GM13976 (cell line): ENCODE results near the gene ZNF641.

Source experiments
- DNase-seq: peaks from one replicate; pipeline ENCODE4 v3.0.0; 2012; ENCODE audit warnings: low spot score
- CTCF ChIP-seq: IDR thresholded peaks from 2 replicates; pipeline ENCODE4 v1.5.1; 2012; ENCODE audit warnings: borderline replicate concordance, mild to moderate bottlenecking; ENCODE audit not compliant: insufficient read depth; ENCODE audit errors: extremely low read depth, missing control alignments, control extremely low read depth
- in situ Hi-C: fragments of 300-500 bp; cut with MboI; formaldehyde crosslinking; loops from one replicate; pipeline ENCODE4 v1.12.0; 2022; ENCODE audit warnings: low sequenced_read_pairs, mixed read lengths, inconsistent platforms; ENCODE audit not compliant: unreplicated experiment

ZNF641 gene

GRCh38 chr12:48311313-48311712 lies 39.4 kb downstream of the ZNF641 start:
- no peak for DNase-seq
- in situ Hi-C loops, result no loop called here
- TF ChIP-seq CTCF, result no peak

GRCh38 chr12:48307269-48307668 lies 43.5 kb downstream of the ZNF641 start:
- in situ Hi-C loops, result no loop called here
- no peak for TF ChIP-seq CTCF
- DNase-seq, result no peak

GRCh38 chr12:48305190-48305589 lies 45.5 kb downstream of the ZNF641 start:
- in situ Hi-C loops, result no loop called here
- no peak for TF ChIP-seq CTCF
- DNase-seq, result no peak

- DNase-seq, result no peak
- in situ Hi-C loops, result no loop called here
- no peak for TF ChIP-seq CTCF
Observed at GRCh38 chr12:48302161-48302911, 48.4 kb downstream of the ZNF641 start.

- no peak for TF ChIP-seq CTCF
- in situ Hi-C loops, result no loop called here
- DNase-seq, result no peak
Observed at GRCh38 chr12:48300774-48301173, 49.9 kb downstream of the ZNF641 start.

- in situ Hi-C loops, result no loop called here
- DNase-seq, result peak; percentile 41
- no peak for TF ChIP-seq CTCF
Observed at GRCh38 chr12:48296586-48297282, 54.0 kb downstream of the ZNF641 start.

- in situ Hi-C loops, result no loop called here
- no peak for TF ChIP-seq CTCF
- no peak for DNase-seq
Observed at GRCh38 chr12:48292040-48292439, 58.7 kb downstream of the ZNF641 start.
